Left kidney (tissue), 8 donors: Measurements from ENCODE around the gene FZD8. TPM values are rescaled to one million over a fixed set of nuclear protein-coding genes. Genes with fewer than 3 reads are reported as not detected.
A peak's percentile ranks its signal among the peaks of the same experiment; 100 is the strongest.
"Not testable (repeated sequence)": the region's sequence is repeated elsewhere in the genome, so short reads cannot be mapped to it uniquely, and the experiment has no call there.

Experiments
- DNase-seq: peaks from one replicate; pipeline ENCODE4 v3.0.0-alpha.2; 2013
- long read RNA-seq, 8 donors: transcript quantifications; one replicate each; lab custom pipeline, GENCODE V29; 2026
- polyA plus RNA-seq: library from polyadenylated mRNA; unstranded; fragments of 120-200 nt; gene quantifications from one replicate; pipeline ENCODE4 v1.2.1, GENCODE V29; 2013; ENCODE audit not compliant: insufficient read length

The FZD8 gene, protein sequence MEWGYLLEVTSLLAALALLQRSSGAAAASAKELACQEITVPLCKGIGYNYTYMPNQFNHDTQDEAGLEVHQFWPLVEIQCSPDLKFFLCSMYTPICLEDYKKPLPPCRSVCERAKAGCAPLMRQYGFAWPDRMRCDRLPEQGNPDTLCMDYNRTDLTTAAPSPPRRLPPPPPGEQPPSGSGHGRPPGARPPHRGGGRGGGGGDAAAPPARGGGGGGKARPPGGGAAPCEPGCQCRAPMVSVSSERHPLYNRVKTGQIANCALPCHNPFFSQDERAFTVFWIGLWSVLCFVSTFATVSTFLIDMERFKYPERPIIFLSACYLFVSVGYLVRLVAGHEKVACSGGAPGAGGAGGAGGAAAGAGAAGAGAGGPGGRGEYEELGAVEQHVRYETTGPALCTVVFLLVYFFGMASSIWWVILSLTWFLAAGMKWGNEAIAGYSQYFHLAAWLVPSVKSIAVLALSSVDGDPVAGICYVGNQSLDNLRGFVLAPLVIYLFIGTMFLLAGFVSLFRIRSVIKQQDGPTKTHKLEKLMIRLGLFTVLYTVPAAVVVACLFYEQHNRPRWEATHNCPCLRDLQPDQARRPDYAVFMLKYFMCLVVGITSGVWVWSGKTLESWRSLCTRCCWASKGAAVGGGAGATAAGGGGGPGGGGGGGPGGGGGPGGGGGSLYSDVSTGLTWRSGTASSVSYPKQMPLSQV
- polyA plus RNA-seq: 10.5 TPM
- long read RNA-seq, donor 1, full-length matches to known transcripts: 44 of 44 reads
- long read RNA-seq, donor 1, partial matches to known transcripts: 0 of 44 reads
- long read RNA-seq, donor 1, other reads (novel, unspliced or antisense): 0 of 44 reads
- long read RNA-seq, donor 2, full-length matches to known transcripts: 35 of 35 reads
- long read RNA-seq, donor 2, partial matches to known transcripts: 0 of 35 reads
- long read RNA-seq, donor 2, other reads (novel, unspliced or antisense): 0 of 35 reads
- long read RNA-seq, donor 3, full-length matches to known transcripts: 50 of 50 reads
- long read RNA-seq, donor 3, partial matches to known transcripts: 0 of 50 reads
- long read RNA-seq, donor 3, other reads (novel, unspliced or antisense): 0 of 50 reads
- long read RNA-seq, donor 4, full-length matches to known transcripts: 5 of 5 reads
- long read RNA-seq, donor 4, partial matches to known transcripts: 0 of 5 reads
- long read RNA-seq, donor 4, other reads (novel, unspliced or antisense): 0 of 5 reads
- long read RNA-seq, donor 5, full-length matches to known transcripts: 60 of 60 reads
- long read RNA-seq, donor 5, partial matches to known transcripts: 0 of 60 reads
- long read RNA-seq, donor 5, other reads (novel, unspliced or antisense): 0 of 60 reads
- long read RNA-seq, donor 6, full-length matches to known transcripts: 46 of 46 reads
- long read RNA-seq, donor 6, partial matches to known transcripts: 0 of 46 reads
- long read RNA-seq, donor 6, other reads (novel, unspliced or antisense): 0 of 46 reads
- long read RNA-seq, donor 7, full-length matches to known transcripts: 55 of 55 reads
- long read RNA-seq, donor 7, partial matches to known transcripts: 0 of 55 reads
- long read RNA-seq, donor 7, other reads (novel, unspliced or antisense): 0 of 55 reads
- long read RNA-seq, donor 8, full-length matches to known transcripts: 15 of 15 reads
- long read RNA-seq, donor 8, partial matches to known transcripts: 0 of 15 reads
- long read RNA-seq, donor 8, other reads (novel, unspliced or antisense): 0 of 15 reads

DNA sequence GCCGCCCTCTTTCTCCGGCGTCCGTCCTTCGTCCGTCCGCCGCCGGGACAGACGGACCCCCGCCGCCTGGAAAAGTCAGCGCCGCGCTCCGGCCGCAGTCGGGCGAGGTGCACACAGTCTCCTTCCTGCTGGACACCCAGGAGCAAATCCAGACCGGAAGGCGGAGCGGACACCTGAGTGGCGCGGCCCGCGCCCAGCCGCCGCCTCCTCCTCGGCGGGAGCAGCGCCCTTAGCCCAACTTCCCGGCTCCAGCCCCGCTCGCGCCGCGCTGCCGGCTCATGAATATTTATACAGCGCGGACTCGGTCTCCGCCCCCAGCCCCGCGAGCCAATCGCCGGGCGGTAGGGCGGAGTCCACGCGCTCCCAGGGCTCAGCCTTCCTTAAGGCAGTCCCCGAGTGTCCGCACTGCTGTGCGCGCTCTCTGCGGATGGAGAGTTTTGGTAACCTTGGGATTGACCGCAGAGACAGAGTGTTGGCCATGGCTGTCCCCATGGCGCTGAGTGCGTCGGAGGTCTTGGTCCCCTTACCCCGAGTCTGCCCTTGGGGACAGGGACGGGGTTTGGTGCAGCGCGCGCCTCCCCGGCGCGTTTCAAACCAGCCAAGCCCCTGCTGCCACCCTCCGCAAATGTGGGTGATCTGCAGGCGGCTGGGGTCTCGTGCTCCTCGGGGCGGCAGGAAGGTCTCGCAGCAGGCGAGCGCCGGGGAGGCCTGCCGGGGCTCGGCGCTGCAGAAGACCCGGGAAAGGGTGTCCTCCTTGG is at the start of gene FZD8:
Gene FZD8 (minus strand): TSS at position 262 of the 758 bp plus-strand sequence. CDS start 867 bp downstream, outside the sequence.
- peak; percentile 95 for DNase-seq

DNA sequence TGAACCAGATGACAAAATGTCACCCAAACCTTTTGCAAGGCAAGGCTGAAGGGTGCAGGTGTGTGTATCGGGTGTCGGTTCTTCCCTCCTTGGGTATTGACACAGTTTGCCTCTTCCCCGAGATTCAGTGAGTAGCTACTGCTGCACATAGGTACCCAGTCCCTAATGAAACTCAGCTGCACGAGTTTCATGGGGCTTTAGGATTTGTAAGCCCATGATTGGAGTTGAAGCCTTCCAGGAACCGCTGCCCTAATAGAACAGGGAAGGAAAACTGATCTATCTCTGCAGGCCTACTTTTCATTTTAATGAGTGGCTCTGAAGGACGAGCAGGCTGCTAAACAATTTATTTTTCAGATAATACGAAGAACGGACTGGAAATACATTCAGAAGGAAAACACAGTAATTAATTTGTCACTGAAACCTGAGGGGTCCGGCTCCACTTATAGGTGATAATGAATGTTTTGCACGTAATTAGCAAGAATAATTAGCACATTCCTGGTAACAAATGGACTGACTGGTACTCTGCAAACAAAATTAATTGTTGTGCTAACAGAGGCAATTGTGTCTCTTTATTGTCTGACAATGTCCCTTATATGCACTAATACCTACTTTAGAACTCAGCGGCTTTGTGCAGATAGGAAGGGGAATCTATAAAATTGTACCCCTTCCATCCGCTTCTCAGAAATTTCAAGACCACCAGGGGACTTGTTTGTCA is 49.6 kb upstream of the FZD8 start:
- no peak for DNase-seq

DNA sequence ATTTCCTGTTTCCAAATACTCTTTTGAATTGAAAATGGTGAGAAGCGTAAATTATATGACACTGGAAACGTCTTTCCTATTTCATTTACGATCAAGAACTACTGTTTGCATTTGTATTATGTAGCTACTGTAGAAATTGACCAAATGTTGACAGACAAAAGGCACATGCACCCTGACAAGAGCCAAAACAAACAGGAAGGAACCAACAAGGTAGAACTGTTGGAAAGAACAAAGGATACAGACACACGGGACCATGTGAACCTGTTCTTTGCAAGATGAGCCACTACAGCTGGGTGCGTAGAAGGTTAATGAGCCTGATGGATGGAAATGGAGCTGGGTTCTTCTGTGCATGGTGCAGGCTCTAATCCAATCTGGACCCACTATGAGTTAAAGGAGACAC is 48.4 kb upstream of the FZD8 start:
- DNase-seq: no peak

DNA sequence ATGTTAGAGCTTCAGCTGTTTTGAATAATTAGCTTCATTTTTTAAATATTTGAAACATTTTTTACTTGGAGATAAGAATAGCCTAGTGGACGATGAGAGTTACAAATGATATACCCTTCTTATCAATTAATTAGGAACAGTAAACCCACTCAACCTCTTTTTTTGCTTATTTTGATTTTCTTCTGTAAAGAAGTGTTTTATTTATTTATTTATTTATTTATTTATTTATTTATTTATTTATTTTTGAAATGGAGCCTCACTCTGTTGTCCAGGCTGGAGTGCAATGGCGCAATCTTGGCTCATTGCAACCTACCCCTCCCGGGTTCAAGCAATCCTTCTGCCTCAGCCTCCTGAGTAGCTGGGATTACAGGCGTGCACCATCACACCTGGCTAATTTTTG is 43.8 kb upstream of the FZD8 start:
- DNase-seq: not testable (repeated sequence)

DNA sequence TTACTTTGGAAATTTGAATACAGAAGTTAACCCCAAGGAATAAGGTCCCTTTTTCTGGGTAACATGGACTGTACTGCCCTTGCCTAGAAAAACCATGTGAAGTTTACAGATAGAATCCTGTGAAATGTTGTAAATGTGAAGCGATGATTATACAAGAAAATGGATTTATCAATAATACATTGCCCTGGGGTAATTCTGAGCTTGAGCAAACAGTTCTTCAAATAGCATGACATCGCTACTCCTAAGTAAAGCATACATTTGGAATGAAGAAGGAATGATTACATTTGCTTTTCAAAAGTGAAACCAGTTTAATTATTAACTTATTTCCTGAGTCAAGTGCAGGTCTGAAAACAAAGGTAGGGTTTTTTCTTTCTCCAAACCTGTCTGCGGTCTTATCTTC is 43.3 kb upstream of the FZD8 start:
- DNase-seq: no peak

DNA sequence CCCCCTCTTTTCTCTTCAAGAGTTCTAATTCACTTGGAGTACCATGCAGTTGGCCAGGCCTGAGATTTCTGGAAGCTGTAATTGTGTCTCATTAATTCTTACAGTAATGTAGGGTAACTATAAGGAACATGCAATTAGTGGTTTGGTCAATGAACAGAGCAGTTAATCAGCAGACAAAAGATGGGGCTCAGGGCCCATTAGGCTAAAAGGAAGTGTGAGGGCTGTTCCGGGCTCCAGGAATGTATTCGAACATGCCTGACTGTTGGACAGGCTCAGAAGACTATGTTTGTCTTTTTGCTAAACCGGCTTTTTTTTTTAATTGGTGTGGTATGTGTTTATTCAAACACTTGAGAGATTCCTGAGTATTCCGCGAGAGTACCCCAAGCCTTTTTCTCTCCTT is 42.5 kb upstream of the FZD8 start:
- DNase-seq: no peak

DNA sequence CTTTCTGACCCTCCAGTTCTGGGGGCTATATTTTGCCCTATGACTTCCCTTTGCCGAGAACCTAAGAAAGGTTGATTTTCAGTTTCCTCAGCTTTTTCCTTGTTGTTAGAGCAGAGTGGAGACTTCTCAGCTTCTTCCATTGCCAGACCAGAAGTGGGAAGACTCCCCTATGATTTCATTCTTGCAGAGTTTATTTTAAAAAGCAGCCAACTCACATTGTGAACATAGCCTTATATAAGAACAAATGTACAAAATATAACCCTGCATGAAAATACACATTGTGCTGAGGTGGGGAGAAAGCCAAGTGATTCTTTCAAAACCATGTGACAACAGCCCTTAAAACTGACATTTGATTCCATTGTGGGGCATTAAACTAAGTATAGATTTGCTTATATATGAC is 33.8 kb upstream of the FZD8 start:
- DNase-seq: no peak

DNA sequence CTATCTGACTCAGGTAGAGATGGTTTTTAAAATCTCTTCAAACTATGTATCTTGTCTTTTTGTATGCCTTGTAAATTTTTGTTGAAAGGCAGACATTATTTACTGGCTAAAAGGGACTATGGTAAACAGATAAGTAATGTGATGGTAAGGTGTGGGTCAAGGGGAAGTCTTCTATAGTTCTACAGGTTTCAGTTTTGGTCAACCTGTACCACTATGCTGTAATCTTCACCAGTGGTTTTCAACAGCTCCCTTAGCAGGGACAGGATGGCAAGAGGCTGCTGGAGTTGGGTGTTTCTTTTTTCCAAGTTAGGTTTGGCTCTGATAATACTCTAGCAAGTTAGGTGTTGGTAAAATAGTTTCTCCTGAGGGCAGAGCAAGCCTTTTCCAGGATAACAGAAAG is 32.7 kb upstream of the FZD8 start:
- DNase-seq: no peak

DNA sequence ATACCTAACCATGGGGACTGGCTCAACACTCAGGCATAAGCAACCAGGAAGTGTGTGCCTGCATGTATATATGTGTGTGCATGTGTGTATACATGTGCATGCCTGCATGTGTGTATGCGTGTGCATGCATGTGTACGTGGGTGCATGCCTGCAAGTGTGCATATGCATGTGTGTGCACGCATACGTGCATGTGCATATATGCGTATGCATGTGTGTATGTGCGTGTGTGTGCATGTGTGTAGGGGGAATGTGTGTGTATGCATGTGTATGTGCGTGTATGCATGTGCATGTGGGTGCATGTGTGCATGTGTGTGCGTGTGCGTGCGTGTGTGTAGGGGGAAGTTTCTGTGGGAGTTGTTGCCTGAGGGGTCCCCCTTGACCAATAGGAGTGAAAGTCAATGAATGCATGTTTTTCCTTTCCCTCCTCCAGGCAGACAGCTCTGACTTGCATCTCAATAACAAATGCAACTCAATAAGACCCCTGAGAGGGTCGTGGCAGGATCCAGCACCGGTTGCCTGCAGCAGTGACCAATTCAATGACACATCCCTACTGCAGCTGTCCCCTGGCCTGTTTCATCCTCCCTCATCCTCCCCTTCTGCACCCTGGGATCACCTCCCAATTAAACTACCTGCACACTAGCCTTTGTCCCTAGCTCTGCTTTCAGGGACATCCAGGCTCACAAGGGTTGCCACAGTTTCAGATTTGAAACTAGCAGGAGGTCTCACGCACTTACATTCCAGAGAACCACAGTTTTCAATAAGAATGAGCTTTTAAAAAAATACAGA is 27.0 kb upstream of the FZD8 start:
- DNase-seq: no peak

DNA sequence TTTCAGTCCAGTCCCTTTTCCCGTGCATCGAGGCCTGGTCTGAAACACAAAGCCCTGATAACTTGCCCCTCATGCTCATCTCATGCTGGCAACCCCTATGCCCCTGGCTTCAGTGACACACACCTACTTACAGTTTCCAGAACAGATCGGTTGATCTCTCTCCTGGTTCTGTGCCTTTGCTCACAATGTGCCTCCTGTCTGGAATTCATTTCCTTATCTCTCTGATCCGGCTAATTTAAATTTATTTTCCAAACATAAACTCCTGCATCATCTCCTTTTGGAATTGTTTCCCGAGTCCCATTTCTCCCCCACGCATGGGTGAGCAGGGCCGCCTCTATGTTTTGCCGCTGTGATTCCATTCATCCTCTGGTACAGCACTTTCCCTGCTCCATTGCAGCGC is 25.9 kb upstream of the FZD8 start:
- no peak for DNase-seq

DNA sequence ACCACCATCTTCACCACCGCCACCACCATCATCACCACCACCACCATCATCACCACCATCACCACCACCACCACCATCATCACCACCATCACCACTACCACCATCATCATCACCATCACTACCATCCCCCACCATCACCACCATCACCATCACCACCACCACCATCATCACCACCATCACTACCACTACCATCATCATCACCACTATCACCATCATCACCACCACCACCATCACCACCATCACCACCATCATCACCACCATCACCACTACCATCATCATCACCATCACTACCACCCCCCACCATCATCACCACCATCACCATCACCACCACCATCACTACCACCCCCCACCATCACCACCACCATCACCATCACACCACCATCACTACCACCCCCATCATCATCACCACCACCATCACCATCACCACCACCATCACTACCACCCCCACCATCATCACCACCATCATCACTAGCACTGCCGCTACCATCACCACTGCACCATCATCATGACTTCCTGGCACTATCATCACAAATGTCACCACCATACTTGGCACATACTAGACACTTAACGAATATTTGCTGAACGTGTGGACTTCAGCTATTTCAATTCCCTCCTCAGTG is 25.3 kb upstream of the FZD8 start:
- DNase-seq: no peak

DNA sequence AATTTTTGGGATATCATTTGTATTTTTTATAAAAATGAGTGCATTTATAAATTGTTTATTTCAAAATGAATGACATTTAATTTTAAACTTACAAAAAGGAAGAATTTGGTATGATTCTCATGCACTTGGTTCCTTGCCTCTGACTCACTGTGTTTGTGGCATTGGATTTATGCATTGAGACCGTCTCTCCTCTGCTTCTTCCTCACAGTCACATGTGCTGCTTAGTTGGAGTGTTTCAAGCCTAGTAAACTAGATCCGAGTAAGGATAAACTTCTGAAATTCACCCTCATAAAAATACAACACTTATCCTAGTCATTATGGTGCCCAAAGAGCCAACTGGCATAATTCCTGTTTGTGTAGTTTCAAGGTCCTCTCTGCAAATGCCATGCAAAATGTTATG is 19.1 kb upstream of the FZD8 start:
- DNase-seq: no peak

DNA sequence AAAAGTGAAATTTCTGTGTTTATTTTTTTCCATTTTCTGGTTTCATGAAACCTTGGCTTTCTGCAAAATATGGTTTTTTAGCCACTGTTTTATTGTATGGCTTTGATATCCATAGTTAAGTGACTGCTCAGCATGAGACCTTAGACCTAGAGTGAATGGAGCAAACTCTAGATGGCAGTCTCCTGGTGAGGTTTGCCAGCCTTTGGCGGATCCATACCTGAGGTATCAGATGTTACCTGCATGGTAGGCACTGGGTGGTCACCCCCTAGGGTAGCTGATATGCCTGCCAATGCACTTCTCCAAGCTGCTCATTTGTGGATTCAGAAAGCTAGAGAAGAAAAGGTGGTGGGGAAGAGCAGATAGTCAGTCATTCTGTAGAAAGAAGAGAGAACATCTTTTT is 17.4 kb upstream of the FZD8 start:
- no peak for DNase-seq

DNA sequence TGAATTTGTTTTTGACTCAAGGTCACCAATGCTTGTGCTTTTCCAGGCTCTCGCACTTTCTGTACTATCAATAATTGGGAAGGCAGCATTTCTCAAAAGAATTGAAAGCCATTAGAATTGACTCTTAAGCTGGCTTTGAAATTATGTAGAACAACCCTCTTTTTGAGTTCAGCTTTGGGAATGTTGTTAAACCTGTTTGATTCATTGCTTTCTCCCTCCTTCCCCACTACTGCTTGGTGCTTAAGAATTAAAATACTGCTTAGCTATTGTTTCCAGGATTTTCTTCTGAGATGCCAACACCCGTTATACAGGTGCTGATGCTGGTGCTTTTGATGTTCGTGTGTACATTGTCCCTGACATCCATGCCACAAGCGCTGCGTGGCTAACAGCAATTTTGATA is 15.5 kb upstream of the FZD8 start:
- no peak for DNase-seq

DNA sequence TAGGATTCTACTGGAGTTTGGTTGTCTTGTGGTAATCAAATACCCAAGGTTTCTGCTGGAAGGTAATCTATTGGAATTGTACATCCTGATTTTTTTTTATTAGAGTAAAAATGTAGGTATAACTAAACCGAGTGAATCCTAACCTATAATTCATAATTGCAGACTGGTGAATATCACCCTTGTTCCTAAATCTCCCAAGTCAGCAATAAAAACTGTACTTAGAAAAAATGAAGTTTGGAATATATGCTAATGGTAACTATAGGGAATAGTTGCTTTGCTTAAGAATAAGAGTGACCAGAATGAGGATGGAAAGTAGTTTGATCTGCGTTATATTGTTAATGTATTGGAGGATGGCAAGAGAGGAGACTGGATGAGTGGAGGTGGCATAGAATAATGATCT is 10.7 kb upstream of the FZD8 start:
- no peak for DNase-seq

DNA sequence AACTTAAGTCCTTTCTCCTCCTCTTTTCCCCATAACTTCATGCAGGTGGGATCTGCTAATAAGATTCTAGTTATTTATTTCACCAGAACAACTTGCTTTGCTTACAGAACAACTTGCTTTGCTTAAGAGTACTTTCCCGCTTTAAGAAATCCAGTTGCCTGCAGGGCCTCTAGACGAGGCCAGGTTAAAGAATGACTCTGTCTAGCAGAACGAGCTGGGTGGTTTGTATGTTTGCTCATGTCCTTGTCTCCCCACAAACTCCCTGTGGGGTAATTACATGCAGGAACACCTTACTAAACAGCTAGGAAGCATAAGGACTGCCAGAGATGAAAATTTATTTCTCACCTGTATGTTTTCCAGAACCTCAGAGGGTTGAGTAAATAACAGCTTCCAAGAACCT is 8.8 kb upstream of the FZD8 start:
- DNase-seq: no peak

DNA sequence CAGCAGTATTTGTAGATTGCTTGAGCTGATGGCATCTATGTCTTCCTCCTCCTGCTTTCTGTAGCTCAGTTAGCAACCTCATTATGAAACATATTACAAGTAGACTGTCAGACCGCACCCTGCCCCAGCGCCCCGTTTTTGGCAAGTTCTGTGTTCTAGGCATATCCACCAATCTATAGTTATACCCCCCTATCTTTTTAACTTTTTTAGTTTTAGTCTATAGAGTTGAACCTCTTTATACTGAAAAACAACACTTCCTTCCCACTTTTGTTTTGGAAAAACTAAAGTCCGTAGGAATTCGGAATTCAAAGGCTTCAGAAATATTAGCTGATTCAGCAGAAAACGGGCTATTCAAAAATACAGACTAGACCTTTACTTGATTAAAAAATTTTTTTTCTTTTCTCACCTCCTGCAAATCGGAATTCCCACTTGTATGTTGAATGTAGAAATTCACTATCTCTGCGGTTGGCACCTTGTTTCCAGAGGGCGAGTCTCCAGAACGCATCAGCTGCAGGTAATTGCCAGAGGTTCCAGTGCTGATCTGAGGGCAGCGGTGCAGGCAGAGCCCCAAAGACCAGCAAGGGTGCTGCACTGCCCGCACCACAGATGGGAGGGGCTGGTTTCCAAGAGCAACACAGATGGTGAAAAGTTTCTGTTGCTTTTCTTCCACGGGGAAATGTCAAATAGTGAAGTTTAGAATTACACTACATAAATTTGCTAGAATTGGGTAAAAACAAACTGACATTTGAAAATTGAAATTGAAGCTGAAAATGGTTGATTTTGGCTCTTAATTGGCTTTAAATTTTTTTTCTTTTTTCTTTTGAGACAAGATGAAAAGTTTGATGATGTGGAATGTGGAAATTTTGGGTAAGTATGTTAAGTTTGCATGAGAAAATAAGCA is 2.2 kb upstream of the FZD8 start:
- no peak for DNase-seq
